Thyroid gland (tissue), 4 donors: ENCODE results near the gene AK1.

ENCODE experiments used
- CTCF ChIP-seq, 6 experiments: fragments of 200-600 bp in 3 of 6; fragments of 450-650 bp in 3 of 6; sonication (generic) in 3 of 6; IDR thresholded peaks; one replicate each; pipeline ENCODE4 v1.5.1; 2016 to 2019; ENCODE audit warnings: antibody characterized with exemption in 6 of 6, mild to moderate bottlenecking in 2 of 6, inconsistent platforms in 1 of 6, moderate library complexity in 1 of 6
- POLR2A ChIP-seq, 2 donors: fragments of 450-650 bp; IDR thresholded peaks; one replicate each; pipeline ENCODE4 v1.6.1; 2017; ENCODE audit warnings: antibody characterized with exemption in 2 of 2, mild to moderate bottlenecking in 2 of 2, moderate library complexity in 1 of 2

GRCh38 chr9:127852829-127853228, 24.6 kb downstream of the AK1 start:
- TF ChIP-seq CTCF (IDR thresholded peaks at IDR 0.05) (no peak), POLR2A (IDR thresholded peaks at IDR 0.05) (no peak)
